ENCODE measurements around the gene HSPBP1. TPM values are rescaled to one million over a fixed set of nuclear protein-coding genes. Genes with fewer than 3 reads are reported as not detected.
A peak's percentile ranks its signal among the peaks of the same experiment; 100 is the strongest.

HSPBP1 gene
- total RNA-seq, 1 experiment from 2014 or later, result 65.2 TPM

GRCh38 chr19:55252760-55253663 is 26.9 kb downstream of the HSPBP1 start:
- ChIA-PET POLR2A (no interaction called here), CTCF (interaction anchor here (1.8 to 2.1 kb wide), 2 partner anchors 48 to 112 kb away, joined by 5 to 10 read pairs; no protein-coding TSS in a partner anchor)
- no peaks in the 10 kb centered on the region for H3K27me3 Mint-ChIP-seq (ENCODE audit: low read depth)
- no peak for TF ChIP-seq NR2C2 (CRISPR knock-in tag; IDR thresholded peaks at IDR 0.05)
- no peak for TF ChIP-seq CREB1 (CRISPR knock-in tag; IDR thresholded peaks at IDR 0.05)
- no peak for TF ChIP-seq HMGXB4 (CRISPR knock-in tag; IDR thresholded peaks at IDR 0.05)
- H3K4me1 Mint-ChIP-seq, result peaks cover 44% of the 10 kb centered on the region
- DNase-seq (ENCODE audit: low spot score) (no peak), ATAC-seq (no peak)
- H3K9me3 Mint-ChIP-seq, result no peaks in the 10 kb centered on the region
- no peaks in the 10 kb centered on the region for H3K36me3 Mint-ChIP-seq
- no peak overlapping the region for H3K4me3 Mint-ChIP-seq
- peak overlapping the region; percentile 88 for H3K27ac Mint-ChIP-seq

DNA sequence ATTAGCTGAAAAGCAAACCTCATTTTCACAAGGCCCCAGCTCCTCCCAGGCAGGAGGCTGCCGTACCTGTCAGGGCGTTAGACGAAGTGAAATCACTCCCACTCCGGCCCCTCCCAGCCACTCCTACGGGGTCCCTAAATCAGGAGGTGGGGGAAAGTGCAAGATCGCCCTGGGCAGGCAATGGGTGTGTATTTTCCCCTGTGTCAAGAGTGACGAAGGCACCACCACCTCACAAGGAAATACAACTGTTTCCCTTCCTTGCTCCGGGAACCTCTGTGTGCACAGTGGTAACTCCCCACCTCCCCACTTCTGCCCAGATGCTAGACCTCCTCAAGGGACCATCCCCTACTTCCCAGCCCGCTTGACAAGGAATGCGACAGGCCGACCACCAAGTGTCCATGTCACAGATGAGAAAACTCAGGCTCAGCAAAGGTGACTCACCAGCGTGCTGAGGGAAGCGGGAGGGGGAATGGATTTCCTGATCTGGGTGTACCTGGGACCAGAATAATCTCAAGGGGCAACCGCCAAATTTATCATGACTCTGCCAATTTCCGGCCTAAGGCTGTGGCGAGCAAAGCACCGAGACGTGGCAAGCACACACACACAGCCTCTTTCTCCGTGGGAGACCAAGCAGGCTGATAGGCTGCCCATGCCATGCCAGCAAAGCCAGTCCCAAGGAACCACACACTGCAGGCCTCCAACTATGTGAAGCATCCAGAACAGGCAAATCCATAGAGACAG is 28.4 kb downstream of the HSPBP1 start:
- H3K27ac Mint-ChIP-seq, result peak overlapping the region; percentile 79
- DNase-seq (ENCODE audit: low spot score) (no peak), ATAC-seq (no peak)
- POLR2A ChIA-PET, result interaction anchor here (0.7 kb wide), 1 partner anchor 171 kb away, joined by 3 read pairs; no protein-coding TSS in a partner anchor
- H3K36me3 Mint-ChIP-seq, result 0 out of 2 replicates have a peak, but pooled peaks cover 3% of the 10 kb centered on the region
- no peaks in the 10 kb centered on the region for H3K27me3 Mint-ChIP-seq (ENCODE audit: low read depth)
- TF ChIP-seq IRF1 (CRISPR knock-in tag; IDR thresholded peaks at IDR 0.05) (no peak), GTF2I (CRISPR knock-in tag; conservative IDR thresholded peaks at IDR 0.05) (no peak), NFE2L1 (CRISPR knock-in tag; IDR thresholded peaks at IDR 0.05) (no peak), ZNF317 (CRISPR knock-in tag; IDR thresholded peaks at IDR 0.05; ENCODE audit: borderline replicate concordance, low read depth) (no peak), ESRRA (CRISPR knock-in tag; IDR thresholded peaks at IDR 0.05; ENCODE audit: borderline replicate concordance) (no peak), CDX4 (CRISPR knock-in tag; IDR thresholded peaks at IDR 0.05; ENCODE audit: borderline replicate concordance) (no peak), NFYB (CRISPR knock-in tag; conservative IDR thresholded peaks at IDR 0.05; ENCODE audit: low read depth) (no peak), TCF7 (CRISPR knock-in tag; IDR thresholded peaks at IDR 0.05; ENCODE audit: low read depth) (no peak), ZNF671 (CRISPR knock-in tag; IDR thresholded peaks at IDR 0.05) (no peak), ZNF512 (CRISPR knock-in tag; IDR thresholded peaks at IDR 0.05; ENCODE audit: borderline replicate concordance) (no peak), FOXP4 (CRISPR knock-in tag; IDR thresholded peaks at IDR 0.05) (no peak), KAT7 (CRISPR knock-in tag; IDR thresholded peaks at IDR 0.05; ENCODE audit: borderline replicate concordance) (no peak), SOX15 (CRISPR knock-in tag; IDR thresholded peaks at IDR 0.05) (no peak), TEAD4 (CRISPR knock-in tag; IDR thresholded peaks at IDR 0.05) (no peak), GRHL2 (CRISPR knock-in tag; IDR thresholded peaks at IDR 0.05; ENCODE audit: insufficient replicate concordance, severe bottlenecking) (no peak)
- TF ChIP-seq, protein P1, sequence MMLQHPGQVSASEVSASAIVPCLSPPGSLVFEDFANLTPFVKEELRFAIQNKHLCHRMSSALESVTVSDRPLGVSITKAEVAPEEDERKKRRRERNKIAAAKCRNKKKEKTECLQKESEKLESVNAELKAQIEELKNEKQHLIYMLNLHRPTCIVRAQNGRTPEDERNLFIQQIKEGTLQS (CRISPR knock-in tag; conservative IDR thresholded peaks at IDR 0.05), result no peak
- TF ChIP-seq, protein P2, sequence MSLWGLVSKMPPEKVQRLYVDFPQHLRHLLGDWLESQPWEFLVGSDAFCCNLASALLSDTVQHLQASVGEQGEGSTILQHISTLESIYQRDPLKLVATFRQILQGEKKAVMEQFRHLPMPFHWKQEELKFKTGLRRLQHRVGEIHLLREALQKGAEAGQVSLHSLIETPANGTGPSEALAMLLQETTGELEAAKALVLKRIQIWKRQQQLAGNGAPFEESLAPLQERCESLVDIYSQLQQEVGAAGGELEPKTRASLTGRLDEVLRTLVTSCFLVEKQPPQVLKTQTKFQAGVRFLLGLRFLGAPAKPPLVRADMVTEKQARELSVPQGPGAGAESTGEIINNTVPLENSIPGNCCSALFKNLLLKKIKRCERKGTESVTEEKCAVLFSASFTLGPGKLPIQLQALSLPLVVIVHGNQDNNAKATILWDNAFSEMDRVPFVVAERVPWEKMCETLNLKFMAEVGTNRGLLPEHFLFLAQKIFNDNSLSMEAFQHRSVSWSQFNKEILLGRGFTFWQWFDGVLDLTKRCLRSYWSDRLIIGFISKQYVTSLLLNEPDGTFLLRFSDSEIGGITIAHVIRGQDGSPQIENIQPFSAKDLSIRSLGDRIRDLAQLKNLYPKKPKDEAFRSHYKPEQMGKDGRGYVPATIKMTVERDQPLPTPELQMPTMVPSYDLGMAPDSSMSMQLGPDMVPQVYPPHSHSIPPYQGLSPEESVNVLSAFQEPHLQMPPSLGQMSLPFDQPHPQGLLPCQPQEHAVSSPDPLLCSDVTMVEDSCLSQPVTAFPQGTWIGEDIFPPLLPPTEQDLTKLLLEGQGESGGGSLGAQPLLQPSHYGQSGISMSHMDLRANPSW (CRISPR knock-in tag; conservative IDR thresholded peaks at IDR 0.05; ENCODE audit: low read depth), result no peak
- TF ChIP-seq, protein P3, sequence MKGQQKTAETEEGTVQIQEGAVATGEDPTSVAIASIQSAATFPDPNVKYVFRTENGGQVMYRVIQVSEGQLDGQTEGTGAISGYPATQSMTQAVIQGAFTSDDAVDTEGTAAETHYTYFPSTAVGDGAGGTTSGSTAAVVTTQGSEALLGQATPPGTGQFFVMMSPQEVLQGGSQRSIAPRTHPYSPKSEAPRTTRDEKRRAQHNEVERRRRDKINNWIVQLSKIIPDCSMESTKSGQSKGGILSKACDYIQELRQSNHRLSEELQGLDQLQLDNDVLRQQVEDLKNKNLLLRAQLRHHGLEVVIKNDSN (CRISPR knock-in tag; IDR thresholded peaks at IDR 0.05), result no peak
- no peaks in the 10 kb centered on the region for H3K9me3 Mint-ChIP-seq
- CTCF ChIA-PET, result interaction anchor here (0.6 kb wide), 1 partner anchor 8 kb away, joined by 6 read pairs; no protein-coding TSS in a partner anchor
- peaks cover 31% of the 10 kb centered on the region for H3K4me1 Mint-ChIP-seq
- H3K4me3 Mint-ChIP-seq, result no peak overlapping the region
